GM23338 (cell line): ENCODE results near the gene GRK5. TPM values are rescaled to one million over a fixed set of nuclear protein-coding genes. Genes with fewer than 3 reads are reported as not detected.

ENCODE experiments used
- ATAC-seq: fragments of 200-7000 bp; cut with Tn5 transposase; 3 replicates; pipeline ENCODE4 v1.9.1; 2020
- DNase-seq: peaks from one replicate; pipeline ENCODE4 v3.0.0-alpha.2; 2015; ENCODE audit warnings: low spot score
- H2AFZ ChIP-seq: fragments of 200-600 bp; sonication (generic); 2 replicates; pipeline ENCODE4 v1.8.0; 2016; ENCODE audit warnings: antibody characterized with exemption, mild to moderate bottlenecking, moderate library complexity
- H3F3A ChIP-seq: fragments of 200-600 bp; sonication (generic); replicated peaks from 2 replicates; pipeline ENCODE4 v1.8.0; 2017; ENCODE audit warnings: antibody characterized with exemption, mixed run types, low read depth
- H3K27ac ChIP-seq: fragments of 200-600 bp; sonication (generic); 2 replicates; pipeline ENCODE4 v1.6.1; 2016; ENCODE audit warnings: low read depth
- H3K27me3 ChIP-seq: fragments of 200-600 bp; sonication (generic); 2 replicates; pipeline ENCODE4 v1.8.0; 2016; ENCODE audit warnings: mild to moderate bottlenecking, mixed run types, moderate library complexity; ENCODE audit not compliant: insufficient read depth
- H3K36me3 ChIP-seq: fragments of 200-600 bp; sonication (generic); 2 replicates; pipeline ENCODE4 v1.8.0; 2016; ENCODE audit warnings: mild to moderate bottlenecking; ENCODE audit not compliant: insufficient read depth
- H3K4me1 ChIP-seq: fragments of 200-600 bp; sonication (generic); 2 replicates; pipeline ENCODE4 v1.8.0; 2016; ENCODE audit warnings: mild to moderate bottlenecking, moderate library complexity; ENCODE audit not compliant: insufficient read depth
- H3K4me2 ChIP-seq: fragments of 200-600 bp; sonication (generic); 2 replicates; pipeline ENCODE4 v1.7.1; 2017; ENCODE audit warnings: mixed run types
- H3K4me3 ChIP-seq: fragments of 200-600 bp; sonication (generic); 2 replicates; pipeline ENCODE4 v1.6.1; 2016; ENCODE audit warnings: mixed run types
- H3K79me2 ChIP-seq: fragments of 200-600 bp; sonication (generic); replicated peaks from 2 replicates; pipeline ENCODE4 v1.8.0; 2017; ENCODE audit warnings: mild to moderate bottlenecking; ENCODE audit not compliant: insufficient read depth
- H3K9me2 ChIP-seq: fragments of 200-600 bp; sonication (generic); 2 replicates; pipeline ENCODE4 v1.8.0; 2017; ENCODE audit not compliant: insufficient read depth
- H4K20me1 ChIP-seq: fragments of 200-600 bp; sonication (generic); replicated peaks from 2 replicates; pipeline ENCODE4 v1.8.0; 2017; ENCODE audit warnings: mild to moderate bottlenecking; ENCODE audit not compliant: insufficient read depth
- H3K27ac Mint-ChIP-seq: 2 replicates; pipeline ENCODE4 v1.8.0; 2020; ENCODE audit warnings: inconsistent platforms, mild to moderate bottlenecking, moderate library complexity, mixed read lengths
- H3K27me3 Mint-ChIP-seq: 3 replicates; pipeline ENCODE4 v1.8.0; 2022; ENCODE audit warnings: low read depth, mild to moderate bottlenecking, moderate library complexity, mixed read lengths, inconsistent platforms; ENCODE audit not compliant: insufficient read depth, poor library complexity
- H3K36me3 Mint-ChIP-seq: 3 replicates; pipeline ENCODE4 v1.8.0; 2021; ENCODE audit warnings: low read depth, mild to moderate bottlenecking, inconsistent platforms, moderate library complexity, mixed read lengths
- H3K4me1 Mint-ChIP-seq: 3 replicates; pipeline ENCODE4 v1.8.0; 2020; ENCODE audit warnings: mild to moderate bottlenecking, inconsistent platforms, mixed read lengths
- H3K4me3 Mint-ChIP-seq: 3 replicates; pipeline ENCODE4 v1.8.0; 2021; ENCODE audit warnings: moderate library complexity, mild to moderate bottlenecking, inconsistent platforms, mixed read lengths
- H3K9me3 Mint-ChIP-seq: 3 replicates; pipeline ENCODE4 v1.8.0; 2020; ENCODE audit warnings: moderate library complexity, mild to moderate bottlenecking, inconsistent platforms, mixed read lengths
- CTCF ChIP-seq, 2 experiments: fragments of 200-600 bp in 1 of 2; sonication (generic) in 1 of 2; conservative IDR thresholded peaks; 2 replicates each; pipeline versions ENCODE4 v1.5.1 to v1.6.1; 2016 to 2017; ENCODE audit warnings: antibody characterized with exemption in 2 of 2, low read depth in 2 of 2, mild to moderate bottlenecking in 2 of 2, moderate library complexity in 1 of 2
- EZH2 ChIP-seq: fragments of 200-600 bp; sonication (generic); IDR thresholded peaks from one replicate; pipeline ENCODE4 v1.8.0; 2017; ENCODE audit warnings: antibody characterized with exemption, mild to moderate bottlenecking, low read depth; ENCODE audit not compliant: unreplicated experiment
- EZH2phosphoT487 ChIP-seq: fragments of 200-600 bp; sonication (generic); IDR thresholded peaks from one replicate; pipeline ENCODE4 v1.8.1; 2018; ENCODE audit warnings: antibody characterized with exemption; ENCODE audit not compliant: unreplicated experiment
- JUNB ChIP-seq: IDR thresholded peaks from one replicate; pipeline ENCODE4 v1.6.1; 2016; ENCODE audit warnings: antibody characterized with exemption; ENCODE audit not compliant: unreplicated experiment
- NANOG ChIP-seq: IDR thresholded peaks from 2 replicates; pipeline ENCODE4 v1.6.1; 2016; ENCODE audit warnings: antibody characterized with exemption, borderline replicate concordance
- POLR2AphosphoS5 ChIP-seq: IDR thresholded peaks from 2 replicates; pipeline ENCODE4 v1.6.1; 2016; ENCODE audit warnings: antibody characterized with exemption, low read depth
- REST ChIP-seq: IDR thresholded peaks from one replicate; pipeline ENCODE4 v1.6.1; 2018; ENCODE audit warnings: antibody characterized with exemption; ENCODE audit not compliant: unreplicated experiment
- ZNF114 ChIP-seq: fragments of 250-450 bp; sonication (Bioruptor Pico); IDR thresholded peaks from 2 replicates; pipeline ENCODE4 v1.5.0; 2020; ENCODE audit warnings: mild to moderate bottlenecking, moderate library complexity
- ZNF331 ChIP-seq: fragments of 250-450 bp; sonication (Bioruptor Pico); IDR thresholded peaks from 2 replicates; pipeline ENCODE4 v1.5.0; 2020; ENCODE audit warnings: low read depth, mild to moderate bottlenecking, moderate library complexity
- ZNF462 ChIP-seq: fragments of 250-450 bp; sonication (Bioruptor Pico); IDR thresholded peaks from 2 replicates; pipeline ENCODE4 v1.5.0; 2020; ENCODE audit warnings: mild to moderate bottlenecking, moderate library complexity
- polyA plus RNA-seq: library from polyadenylated mRNA; unstranded; fragments of >200 nt; fragmentation: Nextera tagmentation; extraction: Ambion mirVana; gene quantifications from 2 replicates; pipeline ENCODE4 v1.2.1, GENCODE V29; 2016
- total RNA-seq: library from RNA; depleted of rRNA; stranded (reverse); fragments of >200 nt; shearing (Covaris generic); gene quantifications from 2 replicates; pipeline ENCODE4 v1.2.3, GENCODE V29; 2014

The GRK5 gene
- total and polyA plus RNA-seq, 2 experiments from 2014 or later, result 0.53 to 2.0 TPM

- ATAC-seq, result no peak
- no peaks in the 10 kb centered on the region for H3K36me3 Mint-ChIP-seq
- Histone ChIP-seq H3K4me2 (no peak overlapping the region), H3K36me3 (no peaks in the 10 kb centered on the region), H3K27ac (no peak overlapping the region), H3K9me2 (no peaks in the 10 kb centered on the region), H2AFZ (no peak overlapping the region), H3K4me1 (peaks cover under 1% of the 10 kb centered on the region; the same call in 1 of the 2 replicates), H3K27me3 (peaks cover 27% of the 10 kb centered on the region), H4K20me1 (no peaks in the 10 kb centered on the region), H3K4me3 (no peak overlapping the region), H3F3A (no peaks in the 10 kb centered on the region), H3K79me2 (no peaks in the 10 kb centered on the region)
- peaks cover 39% of the 10 kb centered on the region for H3K27me3 Mint-ChIP-seq
- DNase-seq, result no peak
- H3K4me3 Mint-ChIP-seq, result no peak overlapping the region
- peaks cover 9% of the 10 kb centered on the region; the same call in 2 of the 3 replicates for H3K4me1 Mint-ChIP-seq
- H3K9me3 Mint-ChIP-seq, result peaks cover 7% of the 10 kb centered on the region; the same call in 2 of the 3 replicates
- no peak for TF ChIP-seq EZH2
- no peak for TF ChIP-seq ZNF462
- TF ChIP-seq REST, result no peak
- no peak for TF ChIP-seq JUNB
- no peak for TF ChIP-seq EZH2phosphoT487
- no peak for TF ChIP-seq NANOG
- no peak for TF ChIP-seq POLR2AphosphoS5
- TF ChIP-seq ZNF331 (CRISPR knock-in tag), result no peak
- TF ChIP-seq CTCF (conservative IDR thresholded peaks at IDR 0.05; ENCODE audit: low read depth in 2 of 2), result no peak
- TF ChIP-seq ZNF114 (CRISPR knock-in tag), result no peak
- no peak overlapping the region for H3K27ac Mint-ChIP-seq
Measured at GRCh38 chr10:119473771-119474170, 266.4 kb downstream of the GRK5 start.
